Caco-2 (cell line): ENCODE data around the gene HMCN1. TPM values are rescaled to one million over a fixed set of nuclear protein-coding genes. Genes with fewer than 3 reads are reported as not detected.

Experiments
- BruUV-seq: library from RNA; stranded (reverse); fragments of 400-500 nt; replicated peaks from 2 replicates; lab custom pipeline; 2021; lab: Mats Ljungman, UMichigan
- CTCF ChIA-PET: fragments of 300-600 bp; sonication (Branson Sonifier 250); formaldehyde crosslinking; loops from one replicate; lab custom pipeline; 2022; ENCODE audit warnings: antibody characterized with exemption; lab: Charles Lee
- POLR2A ChIA-PET: fragments of 300-600 bp; sonication (Branson Sonifier 250); formaldehyde crosslinking; loops from one replicate; lab custom pipeline; 2022; ENCODE audit warnings: antibody characterized with exemption; lab: Charles Lee
- DNase-seq, 2 experiments: peaks; one replicate each; pipeline versions ENCODE4 v3.0.0 to v3.0.0-alpha.2; 2020 to 2022
- H3K27me3 ChIP-seq: replicated peaks from 2 replicates; pipeline ENCODE4 v1.6.0; 2011; ENCODE audit warnings: low read length; ENCODE audit not compliant: control insufficient read depth, insufficient read depth
- H3K36me3 ChIP-seq: 2 replicates; pipeline ENCODE4 v1.5.1; 2011; ENCODE audit warnings: low read length; ENCODE audit not compliant: control insufficient read depth, insufficient read depth
- H3K4me1 ChIP-seq: fragments of 250-450 bp; sonication (Bioruptor Pico); 2 replicates; pipeline ENCODE4 v1.5.1; 2020; ENCODE audit warnings: mild to moderate bottlenecking
- H3K4me3 ChIP-seq: 2 replicates; pipeline ENCODE4 v1.5.1; 2011; ENCODE audit warnings: low read depth, mild to moderate bottlenecking, control low read depth, low read length
- H3K9me3 ChIP-seq: fragments of 250-450 bp; sonication (Bioruptor Pico); 2 replicates; pipeline ENCODE4 v1.5.1; 2020; ENCODE audit warnings: mild to moderate bottlenecking, moderate library complexity
- H3K27ac Mint-ChIP-seq: one replicate; pipeline ENCODE4 v1.8.0; 2022; ENCODE audit warnings: mixed read lengths; ENCODE audit not compliant: unreplicated experiment
- H3K27me3 Mint-ChIP-seq: one replicate; pipeline ENCODE4 v1.8.0; 2022; ENCODE audit warnings: mixed read lengths; ENCODE audit not compliant: insufficient read depth, unreplicated experiment
- H3K36me3 Mint-ChIP-seq: one replicate; pipeline ENCODE4 v1.8.0; 2022; ENCODE audit warnings: mild to moderate bottlenecking, mixed read lengths; ENCODE audit not compliant: insufficient read depth, unreplicated experiment
- H3K4me1 Mint-ChIP-seq: one replicate; pipeline ENCODE4 v1.8.0; 2022; ENCODE audit warnings: low read depth, mixed read lengths; ENCODE audit not compliant: unreplicated experiment
- H3K4me3 Mint-ChIP-seq: one replicate; pipeline ENCODE4 v1.8.0; 2022; ENCODE audit warnings: mild to moderate bottlenecking, moderate library complexity, mixed read lengths; ENCODE audit not compliant: unreplicated experiment
- H3K9me3 Mint-ChIP-seq: one replicate; pipeline ENCODE4 v1.8.0; 2022; ENCODE audit warnings: mixed read lengths; ENCODE audit not compliant: unreplicated experiment
- CTCF ChIP-seq, 2 experiments: fragments of 200-600 bp in 1 of 2; IDR thresholded peaks; 1 replicate in 1 of 2; 2 replicates in 1 of 2; pipeline versions ENCODE4 v1.5.1 to v1.8.0; 2011 to 2022; ENCODE audit warnings: antibody characterized with exemption in 1 of 2, control low read depth in 1 of 2, inconsistent platforms in 1 of 2, low read depth in 1 of 2, low read length in 1 of 2, mild to moderate bottlenecking in 1 of 2, moderate library complexity in 1 of 2; ENCODE audit not compliant: insufficient read depth in 1 of 2, severe bottlenecking in 1 of 2, unreplicated experiment in 1 of 2
- intact Hi-C: fragments of 100-400 bp; cut with micrococcal nuclease; formaldehyde crosslinking; loops from one replicate; pipeline ENCODE4 v1.10.0; 2022; ENCODE audit not compliant: unreplicated experiment
- total RNA-seq: library from RNA; stranded (reverse); gene quantifications from 2 replicates; pipeline ENCODE4 v1.2.3, GENCODE V29; 2022

HMCN1 gene
- total RNA-seq, 1 experiment from 2014 or later = 0.02 TPM

GRCh38 chr1:186152227-186152619 lies 418.0 kb downstream of the HMCN1 start:
- peaks cover 3% of the 10 kb centered on the region for H3K27me3 Mint-ChIP-seq
- no peaks in the 10 kb centered on the region for H3K36me3 ChIP-seq
- no peak overlapping the region for H3K27ac Mint-ChIP-seq
- no peaks in the 10 kb centered on the region for H3K36me3 Mint-ChIP-seq
- no peak for DNase-seq
- H3K27me3 ChIP-seq = no peaks in the 10 kb centered on the region
- H3K4me3 Mint-ChIP-seq = no peak overlapping the region
- H3K9me3 ChIP-seq = no peaks in the 10 kb centered on the region
- ChIA-PET CTCF (no interaction called here), POLR2A (no interaction called here)
- intact Hi-C loops = no loop called here
- no peak for TF ChIP-seq CTCF (IDR thresholded peaks at IDR 0.05; ENCODE audit: insufficient read depth in 1 of 2, low read depth in 1 of 2, low read length in 1 of 2, severe bottlenecking in 1 of 2, unreplicated experiment in 1 of 2)
- H3K9me3 Mint-ChIP-seq = no peaks in the 10 kb centered on the region
- H3K4me3 ChIP-seq = no peak overlapping the region
- BruUV-seq = no TSS peak
- H3K4me1 ChIP-seq = peaks cover 15% of the 10 kb centered on the region
- H3K4me1 Mint-ChIP-seq = peaks cover 8% of the 10 kb centered on the region

- no peak overlapping the region for H3K27ac Mint-ChIP-seq
- peak; percentile 48 to 74 for DNase-seq
- intact Hi-C loops = no loop called here
- no peak overlapping the region for H3K4me3 Mint-ChIP-seq
- no peaks in the 10 kb centered on the region for H3K9me3 Mint-ChIP-seq
- peaks cover 15% of the 10 kb centered on the region for H3K4me1 ChIP-seq
- no peaks in the 10 kb centered on the region for H3K9me3 ChIP-seq
- H3K36me3 Mint-ChIP-seq = no peaks in the 10 kb centered on the region
- no peak for TF ChIP-seq CTCF (IDR thresholded peaks at IDR 0.05; ENCODE audit: insufficient read depth in 1 of 2, low read depth in 1 of 2, low read length in 1 of 2, severe bottlenecking in 1 of 2, unreplicated experiment in 1 of 2)
- H3K4me3 ChIP-seq = no peak overlapping the region
- peaks cover 3% of the 10 kb centered on the region for H3K27me3 Mint-ChIP-seq
- POLR2A ChIA-PET = no interaction called here
- H3K36me3 ChIP-seq = no peaks in the 10 kb centered on the region
- CTCF ChIA-PET = no interaction called here
- H3K27me3 ChIP-seq = no peaks in the 10 kb centered on the region
- peaks cover 8% of the 10 kb centered on the region for H3K4me1 Mint-ChIP-seq
- no TSS peak for BruUV-seq
Observed at GRCh38 chr1:186152620-186153239, 418.5 kb downstream of the HMCN1 start.

- Histone ChIP-seq H3K36me3 (no peaks in the 10 kb centered on the region), H3K9me3 (no peaks in the 10 kb centered on the region), H3K4me1 (peaks cover 15% of the 10 kb centered on the region), H3K27me3 (no peaks in the 10 kb centered on the region), H3K4me3 (no peak overlapping the region)
- H3K27me3 Mint-ChIP-seq = peaks cover 3% of the 10 kb centered on the region
- CTCF ChIA-PET = interaction anchor here (2.4 kb wide), 1 partner anchor 58 kb away, joined by 12 read pairs; no protein-coding TSS in a partner anchor
- no peak overlapping the region for H3K27ac Mint-ChIP-seq
- no peak overlapping the region for H3K4me3 Mint-ChIP-seq
- TF ChIP-seq CTCF (IDR thresholded peaks at IDR 0.05; ENCODE audit: insufficient read depth in 1 of 2, low read depth in 1 of 2, low read length in 1 of 2, severe bottlenecking in 1 of 2, unreplicated experiment in 1 of 2) = no peak
- intact Hi-C loops = loop anchor here (1.0 kb wide), 2 partner anchors 58 to 341 kb away; no protein-coding TSS in a partner anchor
- BruUV-seq = no TSS peak
- no peaks in the 10 kb centered on the region for H3K36me3 Mint-ChIP-seq
- no peaks in the 10 kb centered on the region for H3K9me3 Mint-ChIP-seq
- POLR2A ChIA-PET = interaction anchor here (0.6 kb wide), 1 partner anchor 13 kb away, joined by 4 read pairs; no protein-coding TSS in a partner anchor
- DNase-seq = no peak
- peaks cover 8% of the 10 kb centered on the region for H3K4me1 Mint-ChIP-seq
Observed at GRCh38 chr1:186154651-186155050, 420.5 kb downstream of the HMCN1 start.
